ENCODE data around the gene RNF223. TPM values are rescaled to one million over a fixed set of nuclear protein-coding genes. Genes with fewer than 3 reads are reported as not detected.

The RNF223 gene
- total RNA-seq, 1 experiment from 2014 or later = 147 TPM

GRCh38 chr1:1045129-1045528, 29.0 kb downstream of the RNF223 start:
- Histone ChIP-seq H3K9ac (ENCODE audit: low read length) (no peak overlapping the region), H3K36me3 (ENCODE audit: low read depth, low read length) (peaks cover 73% of the 10 kb centered on the region), H3K79me2 (ENCODE audit: low read length) (peaks cover 27% of the 10 kb centered on the region), H3K27me3 (ENCODE audit: low read length) (no peaks in the 10 kb centered on the region), H3K9me2 (replicated peaks; ENCODE audit: low read length) (no peaks in the 10 kb centered on the region), H3K4me3 (ENCODE audit: low read length) (no peak overlapping the region), H2AFZ (ENCODE audit: low read length) (no peak overlapping the region), H3K4me1 (ENCODE audit: insufficient read depth, low read length) (peaks cover 4% of the 10 kb centered on the region), H3F3A (ENCODE audit: low read length, unreplicated experiment) (no peaks in the 10 kb centered on the region), H3K9me3 (ENCODE audit: low read length) (no peaks in the 10 kb centered on the region), H3K27ac (ENCODE audit: low read length) (no peak overlapping the region), H3K4me2 (ENCODE audit: low read length) (no peak overlapping the region), H4K20me1 (ENCODE audit: low read length) (peaks cover 30% of the 10 kb centered on the region)
- intact Hi-C loops (cut with micrococcal nuclease) = no loop called here
- ATAC-seq = no peak
- no peak for DNase-seq
- ChIA-PET POLR2A (ENCODE audit: unreplicated experiment) (no interaction called here), CTCF (no interaction called here)
- TF ChIP-seq CTCF (conservative IDR thresholded peaks at IDR 0.05; ENCODE audit: low read depth, low read length) = no peak
- TF ChIP-seq EZH2phosphoT487 (IDR thresholded peaks at IDR 0.05; ENCODE audit: borderline replicate concordance, low read length) = no peak
- no peak for TF ChIP-seq EZH2 (IDR thresholded peaks at IDR 0.05; ENCODE audit: low read length, unreplicated experiment)
- BruUV-seq (replicated peaks) = no TSS peak

GRCh38 chr1:1044455-1045078, 29.5 kb downstream of the RNF223 start:
- POLR2A ChIA-PET (ENCODE audit: unreplicated experiment) = no interaction called here

More at GRCh38 chr1:1044455-1045078, 29.5 kb downstream of the RNF223 start:
- H3K9me3 ChIP-seq (ENCODE audit: low read length) = no peaks in the 10 kb centered on the region
- H3K4me2 ChIP-seq (ENCODE audit: low read length) = no peak overlapping the region
- no peak for DNase-seq
- CTCF ChIA-PET = no interaction called here
- no peak for ATAC-seq
- peaks cover 33% of the 10 kb centered on the region for H4K20me1 ChIP-seq (ENCODE audit: low read length)
- H3K27me3 ChIP-seq (ENCODE audit: low read length) = no peaks in the 10 kb centered on the region
- TF ChIP-seq EZH2phosphoT487 (IDR thresholded peaks at IDR 0.05; ENCODE audit: borderline replicate concordance, low read length) (no peak), EZH2 (IDR thresholded peaks at IDR 0.05; ENCODE audit: low read length, unreplicated experiment) (no peak), CTCF (conservative IDR thresholded peaks at IDR 0.05; ENCODE audit: low read depth, low read length) (no peak)
- H3K4me3 ChIP-seq (ENCODE audit: low read length) = no peak overlapping the region
- no peak overlapping the region for H3K27ac ChIP-seq (ENCODE audit: low read length)
- intact Hi-C loops (cut with micrococcal nuclease) = no loop called here
- peaks cover 27% of the 10 kb centered on the region for H3K79me2 ChIP-seq (ENCODE audit: low read length)
- H3F3A ChIP-seq (ENCODE audit: low read length, unreplicated experiment) = no peaks in the 10 kb centered on the region
- no TSS peak for BruUV-seq (replicated peaks)
- H2AFZ ChIP-seq (ENCODE audit: low read length) = no peak overlapping the region
- peaks cover 10% of the 10 kb centered on the region for H3K4me1 ChIP-seq (ENCODE audit: insufficient read depth, low read length)
- H3K36me3 ChIP-seq (ENCODE audit: low read depth, low read length) = peaks cover 71% of the 10 kb centered on the region
- H3K9me2 ChIP-seq (replicated peaks; ENCODE audit: low read length) = no peaks in the 10 kb centered on the region
- no peak overlapping the region for H3K9ac ChIP-seq (ENCODE audit: low read length)
